ENCODE data around the gene ZMIZ1.

Gene ZMIZ1

GRCh38 chr10:79192677-79193003, 123.9 kb downstream of the ZMIZ1 start:
- H3K18ac ChIP-seq (ENCODE audit: low read length) = no peak overlapping the region
- H3K23ac ChIP-seq (ENCODE audit: low read length) = no peak overlapping the region
- H4K8ac ChIP-seq (ENCODE audit: low read depth, low read length) = no peak overlapping the region
- no peak overlapping the region for H3K4ac ChIP-seq (ENCODE audit: low read depth, low read length)
- no peak overlapping the region for H2BK5ac ChIP-seq (ENCODE audit: low read length)
- no peaks in the 10 kb centered on the region for H3K4me1 ChIP-seq (ENCODE audit: control insufficient read depth, low read depth, low read length)
- H3K4me3 ChIP-seq (ENCODE audit: low read length) = no peak overlapping the region
- H4K5ac ChIP-seq (ENCODE audit: low read length) = no peak overlapping the region
- H3K56ac ChIP-seq (ENCODE audit: low read length) = no peak overlapping the region
- no peak overlapping the region for H2BK120ac ChIP-seq (ENCODE audit: low read depth, low read length)
- H3K36me3 ChIP-seq (ENCODE audit: control insufficient read depth, insufficient read depth, low read length) = no peaks in the 10 kb centered on the region
- no peaks in the 10 kb centered on the region for H3K79me2 ChIP-seq (ENCODE audit: control insufficient read depth, insufficient read depth, low read length)
- DNase-seq = no peak
- whole genome bisulfite sequencing (ENCODE audit: extremely low coverage, insufficient coverage, low lambda C conversion rate) = no CpG with 5 or more reads among the region's 4 CpGs
- no peak overlapping the region for H3K27ac ChIP-seq (ENCODE audit: low read depth, low read length)
- H3K4me2 ChIP-seq (ENCODE audit: low read length) = no peak overlapping the region
- no peak overlapping the region for H2AK5ac ChIP-seq (ENCODE audit: low read length)
- no peak overlapping the region for H3K9ac ChIP-seq (ENCODE audit: low read length)
- H3K79me1 ChIP-seq (ENCODE audit: low read length) = peaks cover 14% of the 10 kb centered on the region
- no peak overlapping the region for H2BK15ac ChIP-seq (replicated peaks; ENCODE audit: low read depth)
- H3K27me3 ChIP-seq (ENCODE audit: insufficient read depth, low read length, poor library complexity) = no peaks in the 10 kb centered on the region

GRCh38 chr10:79193694-79194382, 125.1 kb downstream of the ZMIZ1 start:
- no peak for DNase-seq
- Histone ChIP-seq H3K79me1 (ENCODE audit: low read length) (peaks cover 14% of the 10 kb centered on the region), H3K4me1 (ENCODE audit: control insufficient read depth, low read depth, low read length) (no peaks in the 10 kb centered on the region), H3K4ac (ENCODE audit: low read depth, low read length) (no peak overlapping the region), H3K56ac (ENCODE audit: low read length) (no peak overlapping the region), H2BK120ac (ENCODE audit: low read depth, low read length) (no peak overlapping the region), H3K4me2 (ENCODE audit: low read length) (no peak overlapping the region), H3K27me3 (ENCODE audit: insufficient read depth, low read length, poor library complexity) (no peaks in the 10 kb centered on the region), H4K8ac (ENCODE audit: low read depth, low read length) (no peak overlapping the region), H3K4me3 (ENCODE audit: low read length) (no peak overlapping the region), H3K36me3 (ENCODE audit: control insufficient read depth, insufficient read depth, low read length) (no peaks in the 10 kb centered on the region), H2AK5ac (ENCODE audit: low read length) (no peak overlapping the region), H3K9ac (ENCODE audit: low read length) (no peak overlapping the region), H3K18ac (ENCODE audit: low read length) (no peak overlapping the region), H3K79me2 (ENCODE audit: control insufficient read depth, insufficient read depth, low read length) (no peaks in the 10 kb centered on the region), H3K27ac (ENCODE audit: low read depth, low read length) (no peak overlapping the region), H4K5ac (ENCODE audit: low read length) (no peak overlapping the region), H3K23ac (ENCODE audit: low read length) (no peak overlapping the region), H2BK15ac (replicated peaks; ENCODE audit: low read depth) (no peak overlapping the region), H2BK5ac (ENCODE audit: low read length) (no peak overlapping the region)
- WGBS (ENCODE audit: extremely low coverage, insufficient coverage, low lambda C conversion rate) = no CpG with 5 or more reads among the region's 14 CpGs

- no CpG with 5 or more reads among the region's 22 CpGs for WGBS (ENCODE audit: extremely low coverage, insufficient coverage, low lambda C conversion rate)
- no peak overlapping the region for H2BK15ac ChIP-seq (replicated peaks; ENCODE audit: low read depth)
- peak overlapping the region; percentile 59 for H3K9ac ChIP-seq (ENCODE audit: low read length)
- peak overlapping the region; percentile 2 for H3K27ac ChIP-seq (ENCODE audit: low read depth, low read length)
- no peak overlapping the region for H3K4me2 ChIP-seq (ENCODE audit: low read length)
- no peak overlapping the region for H3K18ac ChIP-seq (ENCODE audit: low read length)
- peaks cover 14% of the 10 kb centered on the region for H3K79me1 ChIP-seq (ENCODE audit: low read length)
- no peak overlapping the region for H3K4me3 ChIP-seq (ENCODE audit: low read length)
- H3K79me2 ChIP-seq (ENCODE audit: control insufficient read depth, insufficient read depth, low read length) = no peaks in the 10 kb centered on the region
- no peaks in the 10 kb centered on the region for H3K4me1 ChIP-seq (ENCODE audit: control insufficient read depth, low read depth, low read length)
- H3K27me3 ChIP-seq (ENCODE audit: insufficient read depth, low read length, poor library complexity) = no peaks in the 10 kb centered on the region
- H3K36me3 ChIP-seq (ENCODE audit: control insufficient read depth, insufficient read depth, low read length) = no peaks in the 10 kb centered on the region
- no peak overlapping the region for H2AK5ac ChIP-seq (ENCODE audit: low read length)
- H3K23ac ChIP-seq (ENCODE audit: low read length) = no peak overlapping the region
- no peak overlapping the region for H4K8ac ChIP-seq (ENCODE audit: low read depth, low read length)
- peak overlapping the region; percentile 80 for H3K56ac ChIP-seq (ENCODE audit: low read length)
- DNase-seq = peak; percentile 92
- H4K5ac ChIP-seq (ENCODE audit: low read length) = no peak overlapping the region
- H3K4ac ChIP-seq (ENCODE audit: low read depth, low read length) = no peak overlapping the region
- H2BK5ac ChIP-seq (ENCODE audit: low read length) = no peak overlapping the region
- H2BK120ac ChIP-seq (ENCODE audit: low read depth, low read length) = no peak overlapping the region
Observed at GRCh38 chr10:79195091-79195923, 126.5 kb downstream of the ZMIZ1 start.

- no peak overlapping the region for H3K23ac ChIP-seq (ENCODE audit: low read length)
- no peak overlapping the region for H2BK15ac ChIP-seq (replicated peaks; ENCODE audit: low read depth)
- H3K56ac ChIP-seq (ENCODE audit: low read length) = no peak overlapping the region
- H2BK120ac ChIP-seq (ENCODE audit: low read depth, low read length) = no peak overlapping the region
- H2AK5ac ChIP-seq (ENCODE audit: low read length) = no peak overlapping the region
- no peak overlapping the region for H3K4me2 ChIP-seq (ENCODE audit: low read length)
- H4K8ac ChIP-seq (ENCODE audit: low read depth, low read length) = no peak overlapping the region
- WGBS (ENCODE audit: extremely low coverage, insufficient coverage, low lambda C conversion rate) = no CpG with 5 or more reads among the region's 18 CpGs
- no peaks in the 10 kb centered on the region for H3K4me1 ChIP-seq (ENCODE audit: control insufficient read depth, low read depth, low read length)
- DNase-seq = peak; percentile 79
- H3K36me3 ChIP-seq (ENCODE audit: control insufficient read depth, insufficient read depth, low read length) = no peaks in the 10 kb centered on the region
- no peak overlapping the region for H3K4ac ChIP-seq (ENCODE audit: low read depth, low read length)
- H2BK5ac ChIP-seq (ENCODE audit: low read length) = no peak overlapping the region
- no peak overlapping the region for H3K4me3 ChIP-seq (ENCODE audit: low read length)
- peaks cover 10% of the 10 kb centered on the region for H3K79me1 ChIP-seq (ENCODE audit: low read length)
- no peak overlapping the region for H3K18ac ChIP-seq (ENCODE audit: low read length)
- no peak overlapping the region for H3K27ac ChIP-seq (ENCODE audit: low read depth, low read length)
- no peaks in the 10 kb centered on the region for H3K27me3 ChIP-seq (ENCODE audit: insufficient read depth, low read length, poor library complexity)
- no peaks in the 10 kb centered on the region for H3K79me2 ChIP-seq (ENCODE audit: control insufficient read depth, insufficient read depth, low read length)
- H3K9ac ChIP-seq (ENCODE audit: low read length) = no peak overlapping the region
- H4K5ac ChIP-seq (ENCODE audit: low read length) = no peak overlapping the region
Observed at GRCh38 chr10:79196470-79197461, 128.0 kb downstream of the ZMIZ1 start.

- DNase-seq = no peak
- H3K9ac ChIP-seq (ENCODE audit: low read length) = no peak overlapping the region
- H3K4me3 ChIP-seq (ENCODE audit: low read length) = no peak overlapping the region
- H3K4me1 ChIP-seq (ENCODE audit: control insufficient read depth, low read depth, low read length) = no peaks in the 10 kb centered on the region
- no peak overlapping the region for H3K23ac ChIP-seq (ENCODE audit: low read length)
- no peak overlapping the region for H2AK5ac ChIP-seq (ENCODE audit: low read length)
- H3K27ac ChIP-seq (ENCODE audit: low read depth, low read length) = no peak overlapping the region
- H2BK5ac ChIP-seq (ENCODE audit: low read length) = no peak overlapping the region
- H3K18ac ChIP-seq (ENCODE audit: low read length) = no peak overlapping the region
- peaks cover 5% of the 10 kb centered on the region for H3K79me1 ChIP-seq (ENCODE audit: low read length)
- no peaks in the 10 kb centered on the region for H3K79me2 ChIP-seq (ENCODE audit: control insufficient read depth, insufficient read depth, low read length)
- H3K4me2 ChIP-seq (ENCODE audit: low read length) = no peak overlapping the region
- no peak overlapping the region for H2BK15ac ChIP-seq (replicated peaks; ENCODE audit: low read depth)
- H3K36me3 ChIP-seq (ENCODE audit: control insufficient read depth, insufficient read depth, low read length) = no peaks in the 10 kb centered on the region
- no peak overlapping the region for H2BK120ac ChIP-seq (ENCODE audit: low read depth, low read length)
- H4K5ac ChIP-seq (ENCODE audit: low read length) = no peak overlapping the region
- H3K27me3 ChIP-seq (ENCODE audit: insufficient read depth, low read length, poor library complexity) = no peaks in the 10 kb centered on the region
- H3K56ac ChIP-seq (ENCODE audit: low read length) = no peak overlapping the region
- no peak overlapping the region for H3K4ac ChIP-seq (ENCODE audit: low read depth, low read length)
- H4K8ac ChIP-seq (ENCODE audit: low read depth, low read length) = no peak overlapping the region
- no CpG with 5 or more reads among the region's 4 CpGs for WGBS (ENCODE audit: extremely low coverage, insufficient coverage, low lambda C conversion rate)
Observed at GRCh38 chr10:79197558-79197957, 128.8 kb downstream of the ZMIZ1 start.

All from mesendoderm (in vitro differentiated cells).